ENCODE data around the gene CLPTM1.
"Not testable (repeated sequence)": the region's sequence is repeated elsewhere in the genome, so short reads cannot be mapped to it uniquely, and the experiment has no call there.

Gene CLPTM1

DNA sequence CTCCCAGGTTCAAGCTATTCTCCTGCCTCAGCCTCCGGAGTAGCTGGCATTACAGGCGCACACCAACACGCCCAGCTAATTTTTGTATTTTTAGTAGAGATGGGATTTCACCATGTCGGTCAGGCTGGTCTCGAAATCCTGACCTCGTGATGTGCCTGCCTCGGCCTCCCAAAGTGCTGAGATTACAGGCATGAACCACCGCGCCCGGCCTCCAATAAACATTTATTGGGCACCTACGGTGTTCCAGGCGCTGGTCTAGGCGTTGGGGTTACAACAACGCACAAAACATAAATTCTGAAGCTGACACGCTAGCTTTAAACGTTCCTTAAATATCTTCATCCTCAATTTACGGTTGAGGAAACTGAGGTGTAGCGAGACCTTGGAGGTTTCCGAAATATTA, 45.5 kb downstream of the CLPTM1 start:
- not testable (repeated sequence) for H3K4me2 ChIP-seq (ENCODE audit: low read length); H3K9ac ChIP-seq (ENCODE audit: low read length); H3K79me2 ChIP-seq (ENCODE audit: control insufficient read depth, insufficient read depth, low read length); H3K4me1 ChIP-seq (ENCODE audit: control insufficient read depth, low read depth, low read length); H2AK5ac ChIP-seq (ENCODE audit: low read length); H3K18ac ChIP-seq (ENCODE audit: low read length); H3K27me3 ChIP-seq (ENCODE audit: insufficient read depth, low read length, poor library complexity); H3K27ac ChIP-seq (ENCODE audit: low read depth, low read length); H2BK120ac ChIP-seq (ENCODE audit: low read depth, low read length); H3K56ac ChIP-seq (ENCODE audit: low read length); H4K5ac ChIP-seq (ENCODE audit: low read length); H3K79me1 ChIP-seq (ENCODE audit: low read length); H2BK15ac ChIP-seq (replicated peaks; ENCODE audit: low read depth); H3K4me3 ChIP-seq (ENCODE audit: low read length); H3K23ac ChIP-seq (ENCODE audit: low read length); H3K4ac ChIP-seq (ENCODE audit: low read depth, low read length); H3K36me3 ChIP-seq (ENCODE audit: control insufficient read depth, insufficient read depth, low read length); H4K8ac ChIP-seq (ENCODE audit: low read depth, low read length); H2BK5ac ChIP-seq (ENCODE audit: low read length); DNase-seq
- WGBS (ENCODE audit: extremely low coverage, insufficient coverage, low lambda C conversion rate): no CpG with 5 or more reads among the region's 19 CpGs

DNA sequence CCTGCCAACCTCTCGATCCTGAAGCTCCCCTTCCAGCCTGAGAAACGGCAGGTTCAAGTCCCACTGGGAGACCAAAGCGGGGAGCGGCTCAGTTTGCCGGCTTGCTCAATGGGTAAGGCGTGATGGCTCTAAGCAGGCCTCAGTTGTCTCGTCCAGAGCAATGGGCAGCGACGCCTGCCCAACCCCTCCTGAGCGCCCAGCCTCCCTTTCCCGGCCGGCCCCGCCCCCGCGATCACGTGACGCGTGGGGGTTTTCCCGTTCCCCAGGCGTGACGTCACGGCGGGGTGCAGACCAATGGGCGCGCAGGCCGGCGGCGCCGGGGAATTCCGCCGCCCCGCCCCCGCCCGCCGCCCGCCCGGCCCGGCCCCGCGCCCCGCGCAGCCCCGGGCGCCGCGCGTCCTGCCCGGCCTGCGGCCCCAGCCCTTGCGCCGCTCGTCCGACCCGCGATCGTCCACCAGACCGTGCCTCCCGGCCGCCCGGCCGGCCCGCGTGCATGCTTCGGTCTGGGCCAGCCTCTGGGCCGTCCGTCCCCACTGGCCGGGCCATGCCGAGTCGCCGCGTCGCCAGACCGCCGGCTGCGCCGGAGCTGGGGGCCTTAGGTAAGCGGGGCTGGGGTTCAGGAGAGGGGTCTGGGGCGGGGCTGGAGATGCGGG, 46.0 kb downstream of the CLPTM1 start, which contains the start of gene RELB:
Gene RELB (plus strand): TSS at position 378 of the 653 bp plus-strand sequence. CDS start 116 bp downstream, at position 494.
- no peaks in the 10 kb centered on the region for H3K79me2 ChIP-seq (ENCODE audit: control insufficient read depth, insufficient read depth, low read length)
- H2BK120ac ChIP-seq (ENCODE audit: low read depth, low read length): no peak within 1 kb of the TSS
- no peaks in the 10 kb centered on the region for H3K4me1 ChIP-seq (ENCODE audit: control insufficient read depth, low read depth, low read length)
- peak; percentile 91 for DNase-seq
- no peak within 1 kb of the TSS for H3K23ac ChIP-seq (ENCODE audit: low read length)
- WGBS (ENCODE audit: extremely low coverage, insufficient coverage, low lambda C conversion rate): no CpG with 5 or more reads among the region's 79 CpGs
- peak within 1 kb of the TSS; percentile 47 for H3K18ac ChIP-seq (ENCODE audit: low read length)
- H3K56ac ChIP-seq (ENCODE audit: low read length): peak within 1 kb of the TSS; percentile 86
- H3K27ac ChIP-seq (ENCODE audit: low read depth, low read length): no peak within 1 kb of the TSS
- peak within 1 kb of the TSS; percentile 75 for H3K9ac ChIP-seq (ENCODE audit: low read length)
- no peak within 1 kb of the TSS for H2AK5ac ChIP-seq (ENCODE audit: low read length)
- H4K5ac ChIP-seq (ENCODE audit: low read length): no peak within 1 kb of the TSS
- H3K4me2 ChIP-seq (ENCODE audit: low read length): peak within 1 kb of the TSS; percentile 58
- H2BK5ac ChIP-seq (ENCODE audit: low read length): no peak within 1 kb of the TSS
- H3K4ac ChIP-seq (ENCODE audit: low read depth, low read length): no peak within 1 kb of the TSS
- no peaks in the 10 kb centered on the region for H3K27me3 ChIP-seq (ENCODE audit: insufficient read depth, low read length, poor library complexity)
- peak within 1 kb of the TSS; percentile 62 for H3K4me3 ChIP-seq (ENCODE audit: low read length)
- H3K36me3 ChIP-seq (ENCODE audit: control insufficient read depth, insufficient read depth, low read length): no peaks in the 10 kb centered on the region
- H2BK15ac ChIP-seq (replicated peaks; ENCODE audit: low read depth): no peak within 1 kb of the TSS
- no peak within 1 kb of the TSS for H4K8ac ChIP-seq (ENCODE audit: low read depth, low read length)
- H3K79me1 ChIP-seq (ENCODE audit: low read length): no peaks in the 10 kb centered on the region

GRCh38 chr19:45003485-45003884, 48.3 kb downstream of the CLPTM1 start:
- Histone ChIP-seq H3K4ac (ENCODE audit: low read depth, low read length) (no peak overlapping the region), H2AK5ac (ENCODE audit: low read length) (no peak overlapping the region), H2BK15ac (replicated peaks; ENCODE audit: low read depth) (no peak overlapping the region), H3K18ac (ENCODE audit: low read length) (no peak overlapping the region), H3K4me1 (ENCODE audit: control insufficient read depth, low read depth, low read length) (no peaks in the 10 kb centered on the region), H3K4me3 (ENCODE audit: low read length) (no peak overlapping the region), H3K56ac (ENCODE audit: low read length) (no peak overlapping the region), H3K79me2 (ENCODE audit: control insufficient read depth, insufficient read depth, low read length) (no peaks in the 10 kb centered on the region), H3K4me2 (ENCODE audit: low read length) (no peak overlapping the region), H2BK5ac (ENCODE audit: low read length) (no peak overlapping the region), H3K9ac (ENCODE audit: low read length) (no peak overlapping the region), H4K8ac (ENCODE audit: low read depth, low read length) (no peak overlapping the region), H3K27ac (ENCODE audit: low read depth, low read length) (no peak overlapping the region), H3K36me3 (ENCODE audit: control insufficient read depth, insufficient read depth, low read length) (no peaks in the 10 kb centered on the region), H3K27me3 (ENCODE audit: insufficient read depth, low read length, poor library complexity) (no peaks in the 10 kb centered on the region), H3K23ac (ENCODE audit: low read length) (no peak overlapping the region), H2BK120ac (ENCODE audit: low read depth, low read length) (no peak overlapping the region), H4K5ac (ENCODE audit: low read length) (no peak overlapping the region), H3K79me1 (ENCODE audit: low read length) (no peaks in the 10 kb centered on the region)
- no peak for DNase-seq
- 100% methylated on average over 1 of the region's 4 CpGs for WGBS (ENCODE audit: extremely low coverage, insufficient coverage, low lambda C conversion rate)

DNA sequence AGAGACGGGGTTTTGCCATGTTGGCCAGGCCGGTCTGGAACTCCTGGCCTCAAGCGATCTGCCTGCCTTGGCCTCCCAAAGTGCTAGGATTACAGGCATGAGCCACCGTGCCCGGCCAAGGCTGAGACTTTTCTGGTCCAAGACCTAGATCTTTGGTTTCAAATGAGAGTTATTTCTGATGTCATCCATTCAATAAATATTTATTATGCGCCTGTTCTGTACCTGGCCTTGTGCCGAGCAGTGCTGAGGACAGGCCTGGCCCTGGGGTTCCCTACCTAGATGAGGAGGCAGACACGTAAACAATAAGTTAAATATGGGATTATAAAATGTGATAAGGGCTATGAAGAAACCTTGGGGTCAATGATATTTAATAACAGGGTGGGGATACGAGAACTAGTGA, 50.6 kb downstream of the CLPTM1 start:
- H3K4me1 ChIP-seq (ENCODE audit: control insufficient read depth, low read depth, low read length): no peaks in the 10 kb centered on the region
- H4K8ac ChIP-seq (ENCODE audit: low read depth, low read length): no peak overlapping the region
- H4K5ac ChIP-seq (ENCODE audit: low read length): no peak overlapping the region
- no peak overlapping the region for H2BK120ac ChIP-seq (ENCODE audit: low read depth, low read length)
- no peaks in the 10 kb centered on the region for H3K79me1 ChIP-seq (ENCODE audit: low read length)
- no peak overlapping the region for H3K56ac ChIP-seq (ENCODE audit: low read length)
- H2BK15ac ChIP-seq (replicated peaks; ENCODE audit: low read depth): no peak overlapping the region
- no peaks in the 10 kb centered on the region for H3K36me3 ChIP-seq (ENCODE audit: control insufficient read depth, insufficient read depth, low read length)
- no CpG with 5 or more reads among the region's 9 CpGs for WGBS (ENCODE audit: extremely low coverage, insufficient coverage, low lambda C conversion rate)
- H3K9ac ChIP-seq (ENCODE audit: low read length): no peak overlapping the region
- no peak overlapping the region for H3K4ac ChIP-seq (ENCODE audit: low read depth, low read length)
- no peak overlapping the region for H3K4me2 ChIP-seq (ENCODE audit: low read length)
- no peaks in the 10 kb centered on the region for H3K79me2 ChIP-seq (ENCODE audit: control insufficient read depth, insufficient read depth, low read length)
- no peak overlapping the region for H3K4me3 ChIP-seq (ENCODE audit: low read length)
- no peak for DNase-seq
- no peak overlapping the region for H2AK5ac ChIP-seq (ENCODE audit: low read length)
- H2BK5ac ChIP-seq (ENCODE audit: low read length): no peak overlapping the region
- H3K27ac ChIP-seq (ENCODE audit: low read depth, low read length): no peak overlapping the region
- H3K18ac ChIP-seq (ENCODE audit: low read length): no peak overlapping the region
- H3K23ac ChIP-seq (ENCODE audit: low read length): no peak overlapping the region
- no peaks in the 10 kb centered on the region for H3K27me3 ChIP-seq (ENCODE audit: insufficient read depth, low read length, poor library complexity)

- no CpG with 5 or more reads among the region's 10 CpGs for WGBS (ENCODE audit: extremely low coverage, insufficient coverage, low lambda C conversion rate)
- Histone ChIP-seq H2BK15ac (replicated peaks; ENCODE audit: low read depth) (no peak overlapping the region), H3K23ac (ENCODE audit: low read length) (no peak overlapping the region), H2AK5ac (ENCODE audit: low read length) (no peak overlapping the region), H2BK5ac (ENCODE audit: low read length) (no peak overlapping the region), H3K4me2 (ENCODE audit: low read length) (no peak overlapping the region), H3K36me3 (ENCODE audit: control insufficient read depth, insufficient read depth, low read length) (no peaks in the 10 kb centered on the region), H3K4me1 (ENCODE audit: control insufficient read depth, low read depth, low read length) (no peaks in the 10 kb centered on the region), H2BK120ac (ENCODE audit: low read depth, low read length) (no peak overlapping the region), H3K9ac (ENCODE audit: low read length) (no peak overlapping the region), H3K18ac (ENCODE audit: low read length) (no peak overlapping the region), H4K8ac (ENCODE audit: low read depth, low read length) (no peak overlapping the region), H3K56ac (ENCODE audit: low read length) (no peak overlapping the region), H3K27ac (ENCODE audit: low read depth, low read length) (no peak overlapping the region), H3K4ac (ENCODE audit: low read depth, low read length) (no peak overlapping the region), H3K79me1 (ENCODE audit: low read length) (no peaks in the 10 kb centered on the region), H3K27me3 (ENCODE audit: insufficient read depth, low read length, poor library complexity) (no peaks in the 10 kb centered on the region), H4K5ac (ENCODE audit: low read length) (no peak overlapping the region), H3K4me3 (ENCODE audit: low read length) (no peak overlapping the region), H3K79me2 (ENCODE audit: control insufficient read depth, insufficient read depth, low read length) (no peaks in the 10 kb centered on the region)
- DNase-seq: peak; percentile 19
Measured at GRCh38 chr19:45008552-45008951, 53.4 kb downstream of the CLPTM1 start.

All from mesendoderm (in vitro differentiated cells).